Measurements from ENCODE around the gene CDH4.

CDH4 gene

DNA sequence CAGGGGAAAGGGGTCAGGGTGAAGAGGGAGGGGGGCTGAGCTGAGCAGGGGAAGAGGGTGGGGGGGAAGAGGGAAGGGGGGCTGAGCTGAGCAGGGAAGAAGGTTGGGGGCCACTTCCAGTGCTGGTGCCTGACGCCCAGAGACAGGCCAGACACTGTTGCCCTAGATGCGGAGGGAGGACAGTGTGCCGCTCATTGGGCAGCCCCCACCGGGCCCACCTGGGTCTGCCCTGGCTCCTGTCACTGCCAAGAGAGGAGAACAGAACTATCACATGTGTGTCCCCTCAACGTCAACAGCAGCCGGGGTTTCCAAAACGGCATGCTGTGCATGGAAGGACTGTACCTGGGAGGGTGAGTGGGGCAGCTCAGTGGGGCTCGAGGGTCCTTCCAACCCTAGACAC is 342.1 kb downstream of the CDH4 start:
- no peak for DNase-seq

DNA sequence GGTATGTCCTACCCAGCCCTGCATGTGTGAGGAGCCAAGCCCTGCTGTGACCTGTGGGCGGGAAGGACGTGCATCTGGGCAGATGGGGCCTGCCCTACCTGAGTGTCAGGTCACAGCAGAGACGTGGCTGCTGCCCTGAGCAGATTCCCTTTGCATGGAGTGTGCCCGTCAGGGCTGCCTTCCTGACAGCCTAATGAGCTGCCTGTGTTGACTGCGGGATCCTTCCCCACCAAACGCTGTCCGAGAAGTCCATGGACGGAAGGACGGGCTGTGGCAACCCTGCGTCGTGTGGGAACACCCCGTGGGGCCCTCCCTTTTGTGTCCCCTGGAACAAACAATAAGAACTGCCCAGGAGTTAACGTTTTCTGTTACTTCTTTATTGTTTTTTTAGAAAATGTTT is 343.2 kb downstream of the CDH4 start:
- no peak for DNase-seq

- no peak for DNase-seq
Measured at GRCh38 chr20:61596687-61597330, 344.7 kb downstream of the CDH4 start.

DNA sequence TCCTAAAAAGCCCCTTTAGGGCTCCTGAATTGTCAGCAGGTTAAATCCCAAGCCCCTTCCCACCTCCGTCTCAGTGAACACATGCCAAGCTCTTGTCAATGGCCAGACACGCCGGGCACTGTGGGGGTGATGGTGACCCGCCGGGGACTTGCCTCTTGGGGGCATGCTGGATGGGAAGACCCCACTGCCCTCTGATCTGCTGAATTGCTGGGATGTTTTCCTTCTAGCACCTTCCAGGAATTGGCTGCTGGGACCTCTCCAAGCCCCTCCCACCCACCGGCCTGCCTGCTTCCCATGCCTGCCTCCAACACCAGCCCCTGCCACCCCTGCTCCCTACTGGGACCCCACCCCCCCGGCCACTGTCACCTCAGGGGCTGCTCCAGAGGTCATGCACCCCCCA is 345.9 kb downstream of the CDH4 start:
- DNase-seq, result no peak

- DNase-seq, result no peak
Measured at GRCh38 chr20:61598586-61598985, 346.5 kb downstream of the CDH4 start.

GRCh38 chr20:61599061-61599531 is 347.0 kb downstream of the CDH4 start:
- no peak for DNase-seq

GRCh38 chr20:61599541-61599992 is 347.5 kb downstream of the CDH4 start:
- DNase-seq, result no peak

- no peak for DNase-seq
Measured at GRCh38 chr20:61600016-61600415, 348.0 kb downstream of the CDH4 start.

GRCh38 chr20:61601361-61601760 is 349.3 kb downstream of the CDH4 start:
- no peak for DNase-seq

GRCh38 chr20:61601853-61602252 is 349.8 kb downstream of the CDH4 start:
- DNase-seq, result no peak

- no peak for DNase-seq
Measured at GRCh38 chr20:61603715-61604114, 351.7 kb downstream of the CDH4 start.

GRCh38 chr20:61604549-61604948 is 352.5 kb downstream of the CDH4 start:
- DNase-seq, result no peak

DNA sequence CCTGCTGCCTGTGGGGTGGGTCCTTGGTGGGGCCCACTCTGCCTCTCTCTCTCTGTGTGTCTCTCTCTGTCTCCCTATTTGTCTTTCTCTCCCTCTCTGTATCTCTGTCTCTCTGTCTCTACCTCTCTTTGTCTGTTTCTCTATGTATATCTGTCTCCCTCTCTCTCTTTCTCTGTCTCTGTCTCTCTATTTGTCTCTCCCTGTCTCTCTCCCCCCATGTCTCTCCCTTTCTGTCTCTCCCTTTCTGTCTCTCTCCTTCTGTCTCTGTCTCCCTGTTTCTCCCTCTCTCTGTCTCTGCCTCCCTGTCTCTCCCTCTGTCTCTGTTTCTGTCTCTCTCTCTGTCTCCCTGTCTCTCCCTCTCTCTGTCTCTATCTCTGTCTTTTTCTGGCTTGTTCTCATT is 353.2 kb downstream of the CDH4 start:
- DNase-seq, result no peak

- no peak for DNase-seq
Measured at GRCh38 chr20:61605862-61606557, 353.9 kb downstream of the CDH4 start.

- peak; percentile 5 for DNase-seq
Measured at GRCh38 chr20:61608275-61609085, 356.4 kb downstream of the CDH4 start.

- DNase-seq, result no peak
Measured at GRCh38 chr20:61609461-61609860, 357.4 kb downstream of the CDH4 start.

DNA sequence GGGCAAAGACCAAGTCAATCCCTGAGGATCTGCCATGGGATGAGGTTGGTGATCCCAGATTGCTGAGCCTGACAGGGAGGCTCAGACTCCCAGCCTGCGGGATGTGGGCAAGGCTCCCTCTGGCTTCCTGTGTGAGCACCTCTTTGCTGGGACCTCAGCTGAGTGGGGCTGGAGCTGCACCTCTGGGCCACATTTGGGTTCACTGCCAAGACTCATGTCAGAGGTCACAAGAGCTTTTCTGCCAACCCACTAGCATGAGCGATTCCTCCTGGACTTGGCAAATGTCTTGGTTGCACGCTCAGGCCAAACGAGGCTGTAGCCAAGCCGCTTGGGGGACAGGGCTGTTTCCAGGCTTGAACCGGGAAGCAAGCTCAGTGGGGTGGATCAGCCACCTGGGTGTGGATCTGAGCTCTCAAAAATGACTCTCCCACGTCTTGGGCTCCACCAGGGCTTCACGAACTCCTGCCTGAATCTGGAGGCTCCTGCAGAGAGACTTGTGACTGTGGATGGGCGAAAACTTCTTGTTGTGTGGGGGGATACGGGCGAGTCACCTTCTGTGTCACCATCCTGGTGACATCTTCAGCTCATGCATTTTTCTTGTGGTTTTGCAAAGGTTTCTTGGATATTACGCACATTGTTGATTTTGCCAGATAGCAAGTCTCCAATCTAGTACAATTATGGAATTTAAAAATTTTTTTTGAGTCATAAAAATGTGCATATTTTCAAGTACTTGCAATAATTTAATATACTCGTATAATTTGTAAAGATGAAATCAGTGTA is 359.5 kb downstream of the CDH4 start:
- DNase-seq, result no peak

- DNase-seq, result no peak
Measured at GRCh38 chr20:61613917-61614705, 362.1 kb downstream of the CDH4 start.

- DNase-seq, result no peak
Measured at GRCh38 chr20:61614706-61615100, 362.6 kb downstream of the CDH4 start.

DNA sequence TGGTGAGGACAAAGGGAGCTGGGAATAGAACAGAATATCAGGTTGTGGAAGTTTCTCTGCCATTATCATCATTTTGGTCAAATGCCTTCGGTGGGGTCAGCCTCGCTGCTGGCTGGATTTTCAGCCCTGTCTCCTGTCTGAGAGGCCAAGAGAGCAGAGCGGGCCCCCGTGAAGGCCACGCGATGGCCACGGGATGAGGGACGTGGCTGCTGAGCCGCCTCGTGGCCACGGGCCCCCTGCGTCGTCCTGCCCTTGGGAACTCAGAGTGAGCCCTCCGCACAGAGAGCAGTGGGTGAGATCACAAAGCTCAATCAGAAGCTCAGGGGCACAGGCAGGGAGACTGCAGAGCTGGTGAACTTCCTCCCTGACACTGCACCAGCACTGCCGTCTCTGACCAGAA is 363.7 kb downstream of the CDH4 start:
- no peak for DNase-seq

DNA sequence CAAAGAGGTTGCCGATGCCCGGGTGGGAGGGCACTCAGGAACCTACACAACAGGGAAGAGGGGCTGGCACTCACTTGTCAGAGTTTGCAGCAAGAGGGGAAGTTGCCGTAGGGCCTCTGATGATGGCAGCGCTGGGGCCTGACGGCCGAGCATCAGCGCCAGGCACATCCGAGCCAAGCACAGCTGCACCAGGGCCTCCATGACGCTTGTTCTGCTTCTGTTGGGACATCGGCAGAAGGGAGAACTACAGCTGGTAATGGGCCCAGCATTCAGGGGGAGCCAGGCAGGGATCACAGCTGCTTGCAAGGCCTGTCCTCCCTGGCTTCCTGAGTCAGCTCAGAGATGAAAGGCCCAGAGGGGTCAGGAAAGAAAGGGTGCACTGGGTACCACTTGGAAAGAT is 367.7 kb downstream of the CDH4 start:
- DNase-seq, result no peak

DNA sequence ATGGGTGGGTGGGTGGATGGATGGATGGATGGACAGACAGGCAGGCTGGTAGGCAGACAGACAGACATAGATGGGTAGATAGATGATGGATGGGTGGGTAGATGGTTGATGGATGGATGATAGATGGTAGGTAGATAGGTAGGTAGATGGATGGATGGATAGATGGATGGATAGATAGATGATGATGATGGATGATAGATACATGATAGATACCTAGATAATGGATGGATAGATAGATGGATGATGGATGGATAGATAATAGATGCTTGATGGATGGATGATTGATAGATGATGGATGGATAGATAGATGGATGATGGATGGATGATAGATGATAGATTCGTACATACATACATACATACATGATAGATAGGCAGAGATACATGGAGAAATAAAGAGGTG is 368.1 kb downstream of the CDH4 start:
- DNase-seq, result no peak
